CD4-positive, alpha-beta T cell treated with Interleukin-15 for 1 hour (primary cell): ENCODE results near the gene MALRD1.

Source experiments
- DNase-seq: peaks from one replicate; pipeline ENCODE4 v3.0.0-alpha.2; 2020

Gene MALRD1

GRCh38 chr10:19656420-19657042, 607.9 kb downstream of the MALRD1 start:
- no peak for DNase-seq

GRCh38 chr10:19658131-19658530, 609.5 kb downstream of the MALRD1 start:
- no peak for DNase-seq

- DNase-seq: no peak
These were observed 610.1 kb downstream of the MALRD1 start for GRCh38 chr10:19658622-19659233.

GRCh38 chr10:19659920-19660655, 611.5 kb downstream of the MALRD1 start:
- no peak for DNase-seq

GRCh38 chr10:19663344-19663743, 614.7 kb downstream of the MALRD1 start:
- no peak for DNase-seq

- no peak for DNase-seq
These were observed 619.5 kb downstream of the MALRD1 start for GRCh38 chr10:19668116-19668515.

GRCh38 chr10:19676063-19676462, 627.5 kb downstream of the MALRD1 start:
- DNase-seq: no peak

GRCh38 chr10:19683356-19683755, 634.8 kb downstream of the MALRD1 start:
- no peak for DNase-seq

- no peak for DNase-seq
These were observed 635.4 kb downstream of the MALRD1 start for GRCh38 chr10:19683960-19684359.

GRCh38 chr10:19688344-19688743, 639.7 kb downstream of the MALRD1 start:
- no peak for DNase-seq

GRCh38 chr10:19689231-19689630, 640.6 kb downstream of the MALRD1 start:
- DNase-seq: no peak

- DNase-seq: no peak
These were observed 650.7 kb downstream of the MALRD1 start for GRCh38 chr10:19699299-19699698.

- no peak for DNase-seq
These were observed 652.9 kb downstream of the MALRD1 start for GRCh38 chr10:19701427-19702052.

- DNase-seq: no peak
These were observed 653.6 kb downstream of the MALRD1 start for GRCh38 chr10:19702215-19702614.

GRCh38 chr10:19704544-19704943, 655.9 kb downstream of the MALRD1 start:
- no peak for DNase-seq

- no peak for DNase-seq
These were observed 656.6 kb downstream of the MALRD1 start for GRCh38 chr10:19705250-19705649.

GRCh38 chr10:19706904-19707303, 658.3 kb downstream of the MALRD1 start:
- DNase-seq: no peak

- DNase-seq: no peak
These were observed 658.8 kb downstream of the MALRD1 start for GRCh38 chr10:19707376-19707775.

- no peak for DNase-seq
These were observed 659.4 kb downstream of the MALRD1 start for GRCh38 chr10:19708031-19708430.

GRCh38 chr10:19710600-19710999, 662.0 kb downstream of the MALRD1 start:
- DNase-seq: no peak

GRCh38 chr10:19713159-19713558, 664.6 kb downstream of the MALRD1 start:
- no peak for DNase-seq

GRCh38 chr10:19713800-19714525, 665.4 kb downstream of the MALRD1 start:
- DNase-seq: no peak

GRCh38 chr10:19719284-19719683, 670.7 kb downstream of the MALRD1 start:
- DNase-seq: no peak
